GM21825 (cell line): Measurements from ENCODE around the gene PTPRE.
"Not testable (repeated sequence)": the region's sequence is repeated elsewhere in the genome, so short reads cannot be mapped to it uniquely, and the experiment has no call there.

ENCODE experiments used
- ATAC-seq: cut with Tn5 transposase; IDR thresholded peaks from one replicate; pipeline ENCODE4 v1.9.1; 2021; ENCODE audit warnings: mild to moderate bottlenecking, moderate library complexity; ENCODE audit not compliant: unreplicated experiment

PTPRE gene

DNA sequence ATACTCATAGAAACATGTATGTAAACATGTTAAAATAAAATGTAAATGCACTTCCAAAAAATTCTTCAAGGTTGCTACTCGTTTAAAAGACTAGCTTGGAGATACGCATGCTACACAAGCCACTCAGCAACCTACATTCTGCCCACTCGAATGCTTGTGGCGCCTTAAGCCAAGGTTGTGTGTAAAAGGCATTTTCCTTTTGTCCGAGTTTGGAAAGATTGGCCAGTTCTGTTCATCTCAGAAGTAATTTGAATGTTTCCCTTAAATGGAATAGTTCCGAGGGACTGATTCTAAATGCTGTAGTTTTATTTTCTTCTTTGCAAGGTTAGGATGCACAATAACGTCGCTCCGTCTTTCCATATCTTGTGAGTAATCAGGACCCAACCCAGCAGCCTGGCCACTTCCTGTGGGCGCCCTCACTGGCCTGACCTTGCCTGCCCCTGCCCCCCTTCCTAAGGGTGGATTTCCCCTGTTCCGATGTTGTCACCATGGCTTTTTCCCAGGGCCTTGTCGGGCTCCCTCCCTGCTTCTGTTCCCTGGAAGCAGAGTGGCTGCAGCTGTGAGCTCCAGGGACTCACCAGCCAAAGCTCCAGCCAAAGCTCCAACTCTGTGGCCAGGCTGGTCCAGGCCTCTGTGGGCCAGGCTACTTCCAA, 70.6 kb downstream of the PTPRE start:
- ATAC-seq, result no peak

DNA sequence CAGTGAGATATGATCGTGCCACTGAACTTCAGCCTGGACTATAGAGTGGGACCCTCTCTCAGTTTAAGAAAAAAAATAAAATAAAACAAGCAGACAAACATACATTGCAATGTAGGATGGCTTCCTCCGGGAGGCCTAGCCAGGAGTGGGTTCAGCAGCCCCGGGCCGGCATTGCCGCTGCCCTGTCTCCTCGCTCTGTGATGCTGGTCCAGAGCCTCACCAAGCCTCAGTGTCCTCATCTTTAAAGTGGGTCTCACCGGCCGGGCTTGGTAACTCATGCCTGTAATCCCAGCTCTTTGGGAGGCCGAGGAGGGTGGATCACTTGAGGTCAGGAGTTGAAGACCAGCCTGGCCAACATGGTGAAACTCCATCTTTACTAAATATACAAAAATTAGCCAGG, 71.6 kb downstream of the PTPRE start:
- ATAC-seq, result no peak

DNA sequence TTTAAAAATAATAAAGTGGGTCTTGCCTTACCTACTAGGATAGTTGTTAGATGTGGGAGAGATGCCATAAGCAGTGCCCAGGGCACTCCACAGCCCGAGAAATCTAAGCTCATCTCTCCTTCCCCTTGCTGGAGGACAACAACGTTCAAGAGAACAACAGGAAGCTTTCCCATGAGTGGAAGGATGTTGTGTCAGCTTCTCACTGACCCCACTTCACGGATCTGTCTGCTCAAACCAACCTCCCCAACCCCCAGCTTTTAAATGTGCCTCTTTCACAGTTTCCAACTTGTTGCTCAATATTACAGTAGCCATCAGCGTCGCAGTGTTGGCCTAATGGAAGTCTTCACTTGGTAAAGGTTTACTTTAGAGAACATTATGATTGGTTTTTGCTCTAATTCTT, 72.1 kb downstream of the PTPRE start:
- no peak for ATAC-seq

DNA sequence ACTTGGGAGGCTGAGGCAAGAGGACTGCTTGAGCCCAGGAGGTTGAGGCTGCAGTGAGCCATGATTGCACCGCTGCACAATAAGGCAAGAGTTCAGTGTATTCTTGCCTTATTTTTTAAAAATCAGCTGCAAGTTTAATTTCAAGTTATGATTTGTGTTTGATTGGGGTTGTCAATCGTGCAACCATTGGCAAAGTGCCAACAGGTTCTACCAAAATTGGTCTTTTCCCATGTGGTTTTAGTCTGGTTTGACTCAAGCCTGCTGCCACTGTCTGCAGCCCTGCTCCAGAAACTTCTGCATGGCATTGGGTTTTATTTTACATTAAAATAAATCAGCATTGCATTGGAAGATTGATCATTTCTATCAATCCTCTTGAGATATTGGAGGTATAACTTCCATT, 72.7 kb downstream of the PTPRE start:
- ATAC-seq, result no peak

DNA sequence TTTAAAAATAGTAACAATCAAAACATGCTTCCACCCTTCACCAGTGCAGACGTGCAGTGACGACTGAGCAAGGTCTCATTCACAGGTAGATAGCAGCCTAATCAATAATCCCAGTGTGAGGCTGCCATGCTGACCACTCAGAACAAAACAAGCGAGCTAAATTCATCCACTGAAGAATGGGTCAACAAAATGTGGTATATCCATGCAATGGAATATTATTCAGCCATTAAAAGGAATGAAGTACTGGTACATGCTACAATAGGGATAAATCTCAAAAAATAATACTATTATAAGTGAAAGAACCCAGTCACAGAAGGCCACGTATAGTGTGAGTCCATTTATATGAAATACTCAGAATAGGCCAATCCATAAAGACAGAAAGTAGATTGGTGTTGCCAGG, 74.0 kb downstream of the PTPRE start:
- no peak for ATAC-seq

DNA sequence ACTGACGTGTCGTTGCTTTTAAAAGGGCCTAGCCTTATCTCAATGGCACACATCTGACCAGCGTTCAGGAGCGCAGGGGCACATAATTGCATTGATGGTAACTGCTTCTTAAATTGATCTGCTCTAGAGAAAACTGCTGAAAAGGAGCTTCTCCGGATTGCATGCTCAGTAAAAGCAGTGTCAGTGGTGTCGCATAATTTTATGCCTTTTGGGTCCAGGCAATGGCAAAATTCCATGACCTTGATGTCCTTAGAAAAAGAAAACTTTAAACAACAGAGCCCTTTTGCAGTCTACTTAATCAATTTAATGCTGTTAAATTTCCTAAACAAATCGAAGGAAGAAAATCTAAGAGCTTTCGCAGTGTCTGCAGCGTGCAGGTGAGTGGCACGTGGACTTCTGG, 75.7 kb downstream of the PTPRE start:
- ATAC-seq, result no peak

DNA sequence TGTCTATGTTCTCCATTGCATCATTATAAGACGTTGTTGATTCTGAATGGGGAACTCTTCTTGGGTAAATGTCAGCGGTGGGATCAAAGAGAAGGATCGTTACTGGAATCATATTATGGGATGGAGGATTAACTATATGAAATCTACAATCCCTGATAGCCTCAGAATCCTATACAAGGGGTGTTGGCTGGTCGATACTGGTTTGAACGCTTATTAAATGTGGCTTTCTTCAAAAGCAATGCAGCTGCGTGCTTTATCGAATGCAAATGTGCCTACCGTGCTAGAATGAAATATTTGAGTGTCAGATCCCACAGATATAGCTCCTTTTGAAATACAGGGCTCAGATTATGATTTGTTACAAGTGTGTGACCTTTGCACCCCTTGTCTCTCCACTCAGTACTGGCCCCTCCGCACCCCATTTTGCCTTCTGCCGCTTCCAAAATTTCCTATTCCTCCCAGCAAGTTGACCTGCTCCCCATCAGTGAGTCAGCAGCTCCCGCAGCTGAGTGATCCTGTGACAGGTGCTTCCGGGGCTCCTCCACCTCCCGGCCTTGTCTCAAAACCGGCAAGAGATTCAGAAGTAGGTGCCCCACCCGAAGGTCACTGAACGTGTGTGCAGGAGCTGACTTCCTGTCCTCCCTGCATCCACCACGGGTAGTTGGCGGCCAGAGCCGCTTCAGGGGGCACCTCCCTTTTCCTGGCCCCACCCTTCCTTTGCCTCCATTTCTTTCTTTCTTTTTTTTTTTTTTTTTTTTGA, 76.6 kb downstream of the PTPRE start:
- ATAC-seq, result no peak

DNA sequence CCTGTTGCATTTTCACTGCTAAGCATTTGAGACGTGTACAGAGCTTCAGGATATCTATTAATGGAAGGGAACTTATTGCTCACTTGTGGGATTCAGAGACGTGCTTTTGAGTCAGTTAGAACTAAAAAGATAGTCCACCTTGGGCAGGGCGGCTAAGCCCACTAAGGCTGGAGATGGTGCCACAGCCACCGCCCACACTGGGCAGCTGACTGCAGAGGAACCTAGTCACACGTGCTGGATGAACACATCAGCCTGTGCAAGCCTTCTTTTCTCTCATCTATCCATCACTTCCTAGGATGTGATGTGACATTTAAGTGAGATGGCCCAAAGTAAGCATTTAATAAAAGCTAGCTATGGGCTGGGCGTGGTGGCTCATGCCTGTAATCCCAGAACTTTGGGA, 78.0 kb downstream of the PTPRE start:
- no peak for ATAC-seq

DNA sequence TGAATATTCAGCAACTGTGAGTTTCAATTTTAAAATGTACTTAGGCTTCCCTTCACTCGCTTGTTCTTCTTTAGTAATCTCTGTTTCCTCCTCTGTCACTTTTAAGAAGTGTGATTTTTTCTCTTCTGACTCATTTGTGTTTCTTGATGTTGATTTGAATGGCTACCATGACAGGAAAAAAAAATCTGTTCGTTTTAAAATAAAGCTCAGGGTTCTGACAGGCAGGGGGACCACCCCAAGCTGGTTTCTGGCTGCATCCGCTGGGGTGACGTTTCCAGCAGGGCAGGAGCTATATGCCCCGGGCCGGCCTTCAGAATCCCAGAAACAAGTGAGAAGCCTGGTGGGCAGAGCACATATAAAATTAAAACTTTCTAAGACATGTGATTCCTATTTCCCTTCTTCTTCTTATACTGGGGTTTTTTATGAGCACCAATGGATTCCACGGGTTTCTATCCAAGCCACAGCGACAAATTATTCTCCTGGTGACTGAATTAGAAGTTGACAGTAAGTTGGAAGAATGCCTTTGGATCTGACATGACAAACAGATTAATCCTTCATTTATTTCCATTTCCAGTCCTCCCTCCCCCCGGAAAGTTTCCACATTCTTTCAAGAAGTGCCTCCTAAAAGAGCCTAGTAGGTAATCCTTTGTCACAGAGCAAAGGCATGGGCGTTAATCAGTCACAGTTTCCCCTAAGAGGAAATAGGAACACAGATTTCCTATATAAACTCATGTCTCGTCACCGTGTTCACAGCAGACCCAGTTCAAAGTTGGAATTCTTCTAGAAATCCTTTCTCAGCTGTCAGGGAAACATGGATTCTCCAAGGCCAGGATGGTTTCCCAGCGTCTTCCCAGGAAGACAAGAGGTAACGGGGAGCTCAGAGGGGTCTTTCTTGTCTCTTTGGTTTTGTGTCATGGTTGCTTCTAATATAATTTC, 79.9 kb downstream of the PTPRE start:
- no peak for ATAC-seq

DNA sequence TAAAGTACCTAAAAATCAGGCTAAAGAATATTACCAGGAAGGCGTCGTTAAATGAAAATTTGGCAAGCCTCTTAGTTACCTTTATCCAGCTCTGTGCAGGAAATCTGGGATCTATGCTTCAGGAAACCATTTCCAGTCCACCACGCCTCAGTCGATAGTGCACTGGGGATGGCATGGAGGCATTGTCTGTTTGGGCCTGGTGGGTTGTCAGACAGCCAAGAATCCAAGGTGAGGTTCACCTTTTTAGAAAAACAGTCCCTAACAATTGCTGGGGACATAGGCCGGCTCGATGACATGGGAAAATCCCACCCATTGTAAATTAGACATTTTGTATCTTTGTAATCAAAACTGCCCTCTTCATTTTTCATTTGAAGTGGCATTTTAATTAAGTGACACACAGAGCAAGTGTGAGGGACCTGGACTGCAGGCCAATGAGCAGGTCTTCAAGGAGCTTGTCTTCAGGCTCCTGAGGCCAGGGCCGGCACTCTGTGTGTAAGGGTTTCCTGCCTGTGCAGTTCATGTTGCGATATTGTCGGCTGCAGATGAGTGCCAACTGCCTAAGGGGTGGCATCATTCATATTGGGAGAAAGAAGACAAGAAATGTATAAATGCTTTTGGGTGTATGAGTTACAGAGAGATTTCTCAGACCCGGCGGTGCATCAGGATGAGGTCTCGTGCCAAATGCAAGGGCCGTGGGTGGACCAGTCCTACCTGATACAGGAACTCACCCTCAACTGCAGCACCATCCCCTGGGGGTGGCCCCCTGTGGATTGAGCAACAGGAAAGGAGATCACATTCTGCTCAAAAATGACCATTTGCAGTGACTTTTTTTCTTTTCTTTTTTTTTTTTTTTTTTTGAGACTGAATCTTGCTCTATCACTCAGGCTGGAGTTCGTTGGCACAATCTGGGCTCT, 80.8 kb downstream of the PTPRE start:
- ATAC-seq, result no peak

DNA sequence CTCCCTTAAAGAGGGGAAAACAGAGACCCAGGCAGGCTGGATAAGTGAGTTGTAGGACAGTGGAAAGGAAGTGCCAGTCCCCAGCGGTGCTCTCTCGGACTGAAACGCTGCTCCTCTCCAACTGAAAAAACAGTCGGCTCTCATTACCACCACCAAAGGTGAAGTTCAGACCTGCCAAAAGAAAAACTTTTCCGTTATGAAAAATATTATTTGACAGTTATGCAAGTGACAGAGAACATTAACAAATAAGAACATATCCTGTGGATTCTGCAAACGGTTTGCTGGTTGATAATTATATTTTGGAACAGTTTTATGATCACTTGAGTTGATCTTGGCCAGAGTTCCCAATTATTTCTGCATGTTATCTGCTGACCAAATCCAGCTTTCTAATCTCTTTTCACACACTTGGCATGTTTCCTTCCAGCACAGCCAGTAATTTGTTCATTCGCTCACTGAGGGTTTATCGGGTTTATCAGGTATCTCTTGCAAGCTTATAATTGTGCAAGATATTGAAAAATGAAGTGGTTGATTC, 82.6 kb downstream of the PTPRE start:
- no peak for ATAC-seq

DNA sequence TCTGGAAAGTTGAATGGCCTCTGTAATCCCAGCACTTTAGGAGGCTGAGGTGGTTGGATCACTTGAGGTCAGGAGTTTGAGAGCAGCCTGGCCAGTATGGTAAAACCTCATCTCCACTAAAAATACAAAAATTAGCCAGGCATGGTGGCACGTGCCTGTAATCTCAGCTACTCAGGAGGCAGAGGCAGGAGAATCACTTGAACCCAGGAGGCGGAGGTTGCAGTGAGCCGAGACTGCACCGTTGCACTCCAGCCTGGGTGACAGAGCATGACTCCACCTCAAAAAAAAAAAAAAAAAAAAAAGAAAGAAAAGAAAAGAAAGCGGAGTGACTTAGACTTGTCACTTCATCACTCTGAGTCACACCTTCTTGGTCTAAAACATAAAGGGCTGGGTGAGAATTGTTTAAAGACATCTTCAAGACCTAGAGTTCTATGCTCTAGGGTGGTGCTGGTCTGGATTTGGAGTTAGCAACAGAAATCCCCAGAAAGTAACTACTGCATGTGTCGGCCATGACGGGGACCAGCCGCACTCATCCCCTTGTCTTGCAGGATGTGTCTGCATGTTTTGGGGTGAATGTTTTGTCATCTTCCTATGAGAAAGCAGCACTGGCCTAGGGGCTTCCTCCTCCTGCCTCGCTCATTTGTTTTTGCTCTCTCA, 83.4 kb downstream of the PTPRE start:
- ATAC-seq, result not testable (repeated sequence)

DNA sequence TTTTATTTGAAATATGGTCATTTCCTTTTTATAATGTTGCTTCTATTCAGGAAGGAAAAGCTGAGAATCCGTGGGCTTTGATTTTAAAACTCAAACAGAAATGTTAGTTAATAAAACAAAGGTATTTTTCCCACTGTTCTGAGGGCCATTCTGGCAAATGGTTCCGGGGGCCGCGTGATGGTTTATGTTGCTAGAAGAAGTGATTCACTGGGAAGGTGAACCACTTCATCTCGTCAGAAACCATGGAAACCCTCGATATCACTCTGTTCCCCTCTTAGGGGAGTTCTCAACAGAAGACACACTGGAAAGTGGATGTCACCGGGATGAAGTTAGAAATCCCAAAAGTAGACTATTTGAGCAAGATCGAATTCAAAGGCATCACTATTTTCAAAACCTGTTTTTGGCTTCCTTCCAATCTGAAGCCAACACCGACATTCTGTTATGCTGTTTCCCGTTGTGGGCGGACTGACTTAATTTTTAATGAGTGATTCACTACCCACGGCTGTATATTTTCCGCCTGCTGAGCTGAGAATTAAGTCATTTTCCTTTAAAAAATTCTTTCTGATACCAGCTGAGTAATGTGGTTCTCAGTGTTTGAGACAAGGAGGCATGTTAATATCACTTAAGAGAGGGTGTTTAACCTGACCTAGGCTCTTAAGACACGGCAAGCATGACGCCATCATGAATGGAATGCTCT, 84.1 kb downstream of the PTPRE start:
- no peak for ATAC-seq

DNA sequence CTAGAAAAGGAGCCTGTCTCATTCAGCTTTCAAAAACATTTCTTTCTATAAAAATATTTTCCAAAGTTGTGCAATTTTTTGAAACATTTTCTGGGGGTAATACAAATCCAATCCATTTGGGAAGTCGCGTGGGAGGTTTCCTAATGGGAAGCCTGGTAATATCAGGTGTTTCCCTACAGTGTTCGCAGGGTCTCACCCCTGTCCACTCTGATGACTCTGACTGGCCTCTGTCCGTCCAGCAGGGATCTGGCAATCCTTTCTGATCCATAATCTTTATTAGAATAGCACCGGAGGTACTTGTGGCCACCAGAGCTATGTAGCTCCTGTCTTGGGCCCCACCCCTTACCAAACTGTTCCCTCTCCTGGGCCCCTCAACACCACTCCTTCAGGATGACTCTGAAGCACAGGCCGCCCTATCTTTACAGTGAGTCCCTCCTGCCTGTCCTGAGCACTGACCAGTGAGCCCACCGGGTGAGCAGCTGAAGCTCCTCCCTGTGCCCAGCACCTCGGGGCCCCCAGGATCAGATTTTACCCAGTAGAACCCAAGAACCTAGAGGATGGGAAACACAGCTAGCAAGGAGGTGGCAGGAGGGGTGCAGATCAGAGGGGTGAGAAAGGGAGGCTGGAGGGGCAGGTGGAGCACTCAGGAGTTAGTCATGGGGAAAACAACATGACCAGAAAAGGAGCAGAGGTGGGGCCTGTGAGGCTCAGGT, 84.8 kb downstream of the PTPRE start:
- no peak for ATAC-seq

DNA sequence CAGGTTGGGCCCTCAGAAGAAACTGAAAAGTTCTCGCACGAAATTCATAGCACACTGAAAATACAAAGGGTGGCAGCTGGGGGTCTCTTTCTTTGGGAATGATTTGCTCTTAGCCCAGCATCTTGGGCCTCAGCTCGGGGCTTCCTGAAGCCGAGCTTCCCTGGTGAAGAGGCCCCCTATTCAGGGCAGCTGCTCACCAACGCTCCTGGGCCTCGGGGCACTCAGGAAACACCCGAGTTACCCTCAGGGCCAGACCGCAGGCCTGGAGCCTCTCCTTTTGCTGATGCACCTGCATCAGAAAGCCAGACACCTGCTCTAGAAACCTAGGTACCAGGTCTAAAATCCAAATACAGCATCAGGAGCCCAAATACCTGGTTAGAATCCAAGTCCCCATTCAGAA, 85.5 kb downstream of the PTPRE start:
- no peak for ATAC-seq

DNA sequence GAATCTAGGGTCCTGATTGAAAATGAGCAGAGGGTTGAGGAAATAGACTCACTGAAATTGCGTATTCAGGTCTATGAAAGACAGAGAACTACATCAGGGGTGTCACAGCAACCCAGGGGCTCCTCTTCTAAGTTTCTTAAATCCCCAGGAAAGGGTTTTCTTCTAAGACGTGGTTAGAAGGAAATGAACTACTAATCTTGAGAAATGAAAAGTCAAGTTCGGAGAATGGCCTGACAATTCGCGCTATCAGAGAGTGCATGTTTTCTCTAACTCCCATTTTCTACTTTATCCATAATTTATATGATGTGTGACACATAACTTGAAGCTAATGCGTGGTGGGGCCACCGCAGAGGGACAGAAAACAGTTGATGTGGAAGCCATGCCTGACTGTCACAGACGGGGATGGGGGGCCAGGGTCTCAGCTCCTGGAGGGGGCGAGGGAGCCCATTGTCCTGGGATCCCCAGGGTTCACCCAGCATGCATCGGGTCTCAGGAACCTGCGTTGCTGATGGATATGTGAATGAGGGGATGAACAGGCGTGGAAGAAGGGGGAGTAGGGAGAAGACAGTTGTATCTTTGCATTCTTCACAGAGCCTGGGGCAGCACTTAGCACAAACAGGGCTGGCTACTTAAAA, 86.3 kb downstream of the PTPRE start:
- ATAC-seq, result no peak

DNA sequence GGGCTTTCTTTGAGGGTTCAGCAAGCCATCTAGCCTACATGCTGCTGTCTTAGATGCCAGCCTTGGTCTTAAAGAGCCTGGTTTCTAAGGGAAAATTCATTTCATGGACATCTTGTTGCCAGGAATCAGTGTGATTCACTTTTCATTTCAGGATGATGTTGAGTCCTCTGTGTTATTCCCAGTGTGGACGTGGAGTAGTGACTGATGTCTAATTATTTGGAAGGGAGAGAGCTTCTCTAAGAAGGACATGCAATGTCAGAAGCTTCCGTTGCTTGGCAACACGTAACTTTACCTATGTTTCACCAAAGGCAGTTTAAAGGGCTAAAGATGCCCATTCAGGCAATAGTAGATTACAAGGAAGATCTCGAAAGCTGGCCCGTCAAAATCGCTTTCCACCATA, 89.0 kb downstream of the PTPRE start:
- no peak for ATAC-seq

DNA sequence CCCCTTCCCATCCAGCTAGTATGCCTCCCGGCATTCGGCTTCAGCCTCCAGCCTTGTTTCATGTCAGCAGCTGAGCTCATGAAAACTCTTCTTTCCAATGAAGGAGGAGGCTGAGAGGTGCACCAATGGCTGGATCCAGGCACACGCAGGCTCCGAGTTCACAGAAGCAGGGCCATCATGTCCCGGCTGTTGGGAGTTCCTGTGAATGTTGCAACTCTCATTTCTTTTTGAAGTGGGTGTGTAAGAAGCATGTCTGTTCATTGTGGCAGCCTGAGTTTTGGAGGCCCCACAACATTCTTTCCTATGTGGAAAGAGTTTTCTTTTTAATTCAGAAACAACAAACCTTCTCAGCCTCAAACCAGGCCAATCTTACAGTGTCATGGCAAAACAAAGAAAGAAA, 89.7 kb downstream of the PTPRE start:
- no peak for ATAC-seq
